HepG2 (cell line): Measurements from ENCODE around the gene NDUFAF5. TPM values are rescaled to one million over a fixed set of nuclear protein-coding genes. Genes with fewer than 3 reads are reported as not detected.

Experiments used
- AKAP8 ChIP-seq: sonication (generic); formaldehyde crosslinking; IDR thresholded peaks from 2 replicates; pipeline ENCODE4 v1.5.1; 2020; ENCODE audit warnings: mild to moderate bottlenecking, missing genetic modification reagents
- DNMT3B ChIP-seq: conservative IDR thresholded peaks from 2 replicates; pipeline ENCODE4 v1.6.1; 2016; ENCODE audit warnings: missing biosample characterization, control low read depth
- ELF3 ChIP-seq: IDR thresholded peaks from 2 replicates; pipeline ENCODE4 v1.6.1; 2016; ENCODE audit warnings: missing genetic modification reagents, missing compliant biosample characterization
- GATAD2A ChIP-seq: IDR thresholded peaks from 2 replicates; pipeline ENCODE4 v1.6.1; 2016
- KDM5B ChIP-seq: sonication (generic); formaldehyde crosslinking; IDR thresholded peaks from 2 replicates; pipeline ENCODE4 v1.4.0; 2020; ENCODE audit warnings: missing genetic modification reagents, mild to moderate bottlenecking, borderline replicate concordance
- KDM6A ChIP-seq: IDR thresholded peaks from 2 replicates; pipeline ENCODE4 v1.6.1; 2016; ENCODE audit warnings: low read depth
- KLF6 ChIP-seq: IDR thresholded peaks from 2 replicates; pipeline ENCODE4 v1.8.0; 2016; ENCODE audit warnings: missing biosample characterization, missing genetic modification reagents
- PHF5A ChIP-seq: IDR thresholded peaks from one replicate; pipeline ENCODE4 v1.6.1; 2018; ENCODE audit warnings: low read depth, missing genetic modification reagents; ENCODE audit not compliant: unreplicated experiment
- RBM39 ChIP-seq: fragments of 200-400 bp; formaldehyde crosslinking; IDR thresholded peaks from one replicate; pipeline ENCODE4 v1.6.1; 2018; ENCODE audit warnings: antibody characterized with exemption, mild to moderate bottlenecking, low read depth, low read length; ENCODE audit not compliant: poor library complexity, severe bottlenecking
- RFX3 ChIP-seq: IDR thresholded peaks from 2 replicates; pipeline ENCODE4 v1.6.1; 2016; ENCODE audit warnings: missing biosample characterization, missing genetic modification reagents
- SKI ChIP-seq: fragments of 450-650 bp; IDR thresholded peaks from one replicate; pipeline ENCODE4 v1.6.1; 2018; ENCODE audit warnings: mild to moderate bottlenecking; ENCODE audit not compliant: partially characterized antibody
- TMF1 ChIP-seq: sonication (generic); formaldehyde crosslinking; IDR thresholded peaks from 2 replicates; pipeline ENCODE4 v1.8.1; 2022; ENCODE audit warnings: low read depth, missing genetic modification reagents
- ZFP36L1 ChIP-seq: sonication (generic); formaldehyde crosslinking; IDR thresholded peaks from 2 replicates; pipeline ENCODE4 v1.8.0; 2022; ENCODE audit warnings: mild to moderate bottlenecking, missing genetic modification reagents, moderate library complexity
- ZKSCAN5 ChIP-seq: sonication (generic); formaldehyde crosslinking; IDR thresholded peaks from 2 replicates; pipeline ENCODE4 v1.5.1; 2020; ENCODE audit warnings: mild to moderate bottlenecking, missing genetic modification reagents
- ZMYM3 ChIP-seq: sonication (generic); formaldehyde crosslinking; IDR thresholded peaks from 2 replicates; pipeline ENCODE4 v1.5.1; 2020; ENCODE audit warnings: mild to moderate bottlenecking, missing genetic modification reagents
- ZNF335 ChIP-seq: sonication (generic); formaldehyde crosslinking; IDR thresholded peaks from 2 replicates; pipeline ENCODE4 v1.4.0; 2020; ENCODE audit warnings: missing genetic modification reagents
- ZNF34 ChIP-seq: sonication (generic); formaldehyde crosslinking; IDR thresholded peaks from 2 replicates; pipeline ENCODE4 v1.4.0; 2020; ENCODE audit warnings: mild to moderate bottlenecking, missing genetic modification reagents, borderline replicate concordance
- ZNF460 ChIP-seq: sonication (generic); formaldehyde crosslinking; IDR thresholded peaks from 2 replicates; pipeline ENCODE4 v1.5.1; 2020; ENCODE audit warnings: missing genetic modification reagents, mild to moderate bottlenecking, borderline replicate concordance
- ZNF572 ChIP-seq: sonication (generic); formaldehyde crosslinking; IDR thresholded peaks from 2 replicates; pipeline ENCODE4 v1.5.1; 2020; ENCODE audit warnings: mild to moderate bottlenecking, missing genetic modification reagents
- ZNF766 ChIP-seq: sonication (generic); formaldehyde crosslinking; IDR thresholded peaks from 2 replicates; pipeline ENCODE4 v1.5.0; 2020; ENCODE audit warnings: missing genetic modification reagents, borderline replicate concordance
- ZNF788 ChIP-seq: sonication (generic); formaldehyde crosslinking; IDR thresholded peaks from 2 replicates; pipeline ENCODE4 v1.5.0; 2020; ENCODE audit warnings: mild to moderate bottlenecking, missing genetic modification reagents, borderline replicate concordance
- ZNF790 ChIP-seq: sonication (generic); formaldehyde crosslinking; IDR thresholded peaks from 2 replicates; pipeline ENCODE4 v1.8.0; 2022; ENCODE audit warnings: missing genetic modification reagents, mild to moderate bottlenecking, borderline replicate concordance
- polyA plus RNA-seq, 8 experiments: library from polyadenylated mRNA; depleted of rRNA in 3 of 8; stranded (reverse) in 7 of 8; unstranded in 1 of 8; fragments of >200 nt; fragmentation: Illumina TruSeq in 4 of 8; extraction: Trizol in 4 of 8; gene quantifications; 2 replicates each; pipeline versions ENCODE4 v1.2.1 to v1.2.3, GENCODE V29; 2011 to 2016; ENCODE audit warnings: low read depth in 4 of 8, missing spikeins in 1 of 8, mixed read lengths in 1 of 8; ENCODE audit not compliant: insufficient read depth in 1 of 8
- total RNA-seq, 5 experiments: library from RNA; depleted of rRNA; stranded (reverse); fragments of >200 nt; fragmentation: Illumina TruSeq; extraction: Trizol; gene quantifications; 2 replicates each; pipeline ENCODE4 v1.2.3, GENCODE V29; 2016; ENCODE audit warnings: low read depth in 1 of 5
- TF ChIP-seq, protein P1 (sequence below): sonication (generic); formaldehyde crosslinking; IDR thresholded peaks from 2 replicates; pipeline ENCODE4 v1.5.0; 2020; ENCODE audit warnings: mild to moderate bottlenecking, missing genetic modification reagents
- TF ChIP-seq, protein P2 (sequence below): sonication (generic); formaldehyde crosslinking; IDR thresholded peaks from 2 replicates; pipeline ENCODE4 v1.4.0; 2020; ENCODE audit warnings: missing genetic modification reagents, borderline replicate concordance
- TF ChIP-seq, protein P3 (sequence below): sonication (generic); formaldehyde crosslinking; conservative IDR thresholded peaks from 2 replicates; pipeline ENCODE4 v1.4.0; 2020; ENCODE audit warnings: missing genetic modification reagents

NDUFAF5 gene
- total and polyA plus RNA-seq, 2 of the 13 experiments (the other 11 are each of a cell fraction or from before 2014, with no cell fraction given): 23.1 to 66.7 TPM

DNA sequence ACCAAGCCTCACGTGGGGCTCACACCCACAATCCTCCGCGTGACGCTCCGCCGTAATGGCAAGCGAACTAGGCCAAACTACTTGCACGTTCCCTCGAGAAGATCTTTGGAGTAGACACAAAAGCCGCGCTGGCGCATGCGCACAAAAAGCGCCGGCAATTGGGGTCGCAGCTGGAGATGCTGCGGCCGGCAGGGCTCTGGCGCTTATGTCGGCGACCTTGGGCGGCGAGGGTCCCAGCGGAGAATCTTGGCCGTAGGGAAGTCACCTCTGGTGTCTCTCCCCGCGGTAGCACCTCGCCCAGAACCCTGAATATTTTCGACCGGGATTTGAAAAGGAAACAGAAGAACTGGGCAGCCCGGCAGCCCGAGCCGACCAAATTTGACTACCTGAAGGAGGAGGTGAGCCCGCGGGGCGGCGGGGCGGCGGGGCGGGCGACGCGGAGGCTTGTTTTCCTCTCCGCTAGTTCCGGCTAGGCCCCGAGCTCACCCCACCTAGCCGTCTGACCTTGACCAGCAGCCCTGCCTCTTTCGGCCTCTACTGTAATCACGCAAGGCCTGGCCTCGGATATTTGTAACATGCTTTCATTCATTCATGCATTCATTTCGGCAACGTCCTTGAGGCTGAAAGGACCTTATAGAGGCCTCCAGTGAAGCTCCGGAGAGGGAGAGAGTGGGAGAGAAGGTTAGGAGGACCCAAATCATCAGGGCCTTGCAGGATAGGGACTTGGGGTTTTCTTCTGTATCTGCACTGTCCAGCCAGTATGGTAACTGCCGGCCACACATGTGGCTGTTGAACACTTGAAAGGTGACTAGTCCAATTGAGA, at the start of gene NDUFAF5, which contains the start of gene ESF1 (continued):
- TF ChIP-seq TMF1 (CRISPR knock-in tag) (peak; percentile 44; the same call in 1 of the 2 replicates), KDM5B (CRISPR knock-in tag) (peak; percentile 95), DNMT3B (CRISPR knock-in tag) (peak; percentile 95), SKI (peak; percentile 70), ZNF460 (CRISPR knock-in tag) (no peak), KLF6 (CRISPR knock-in tag) (peak; percentile 99), ZNF335 (CRISPR knock-in tag) (peak; percentile 90), ZFP36L1 (peak; percentile 87), RBM39 (peak; percentile 98), GATAD2A (CRISPR knock-in tag) (peak; percentile 87), KDM6A (CRISPR knock-in tag) (no peak; the same call in 1 of the 2 replicates), ZNF790 (no peak), ZNF788 (CRISPR knock-in tag) (peak; percentile 100), ZKSCAN5 (CRISPR knock-in tag) (peak; percentile 85), ZNF34 (CRISPR knock-in tag) (no peak; the same call in none of the 2 replicates), ZMYM3 (CRISPR knock-in tag) (peak; percentile 49; the same call in 1 of the 2 replicates), RFX3 (CRISPR knock-in tag) (no peak; the same call in 1 of the 2 replicates), PHF5A (CRISPR knock-in tag) (peak; percentile 99), AKAP8 (CRISPR knock-in tag) (peak; percentile 80), ELF3 (CRISPR knock-in tag) (peak; percentile 92), ZNF572 (CRISPR knock-in tag) (peak; percentile 91; the same call in 1 of the 2 replicates), ZNF766 (peak; percentile 98)
- TF ChIP-seq, protein P1, sequence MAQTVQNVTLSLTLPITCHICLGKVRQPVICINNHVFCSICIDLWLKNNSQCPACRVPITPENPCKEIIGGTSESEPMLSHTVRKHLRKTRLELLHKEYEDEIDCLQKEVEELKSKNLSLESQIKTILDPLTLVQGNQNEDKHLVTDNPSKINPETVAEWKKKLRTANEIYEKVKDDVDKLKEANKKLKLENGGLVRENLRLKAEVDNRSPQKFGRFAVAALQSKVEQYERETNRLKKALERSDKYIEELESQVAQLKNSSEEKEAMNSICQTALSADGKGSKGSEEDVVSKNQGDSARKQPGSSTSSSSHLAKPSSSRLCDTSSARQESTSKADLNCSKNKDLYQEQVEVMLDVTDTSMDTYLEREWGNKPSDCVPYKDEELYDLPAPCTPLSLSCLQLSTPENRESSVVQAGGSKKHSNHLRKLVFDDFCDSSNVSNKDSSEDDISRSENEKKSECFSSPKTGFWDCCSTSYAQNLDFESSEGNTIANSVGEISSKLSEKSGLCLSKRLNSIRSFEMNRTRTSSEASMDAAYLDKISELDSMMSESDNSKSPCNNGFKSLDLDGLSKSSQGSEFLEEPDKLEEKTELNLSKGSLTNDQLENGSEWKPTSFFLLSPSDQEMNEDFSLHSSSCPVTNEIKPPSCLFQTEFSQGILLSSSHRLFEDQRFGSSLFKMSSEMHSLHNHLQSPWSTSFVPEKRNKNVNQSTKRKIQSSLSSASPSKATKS: no peak
- TF ChIP-seq, protein P2, sequence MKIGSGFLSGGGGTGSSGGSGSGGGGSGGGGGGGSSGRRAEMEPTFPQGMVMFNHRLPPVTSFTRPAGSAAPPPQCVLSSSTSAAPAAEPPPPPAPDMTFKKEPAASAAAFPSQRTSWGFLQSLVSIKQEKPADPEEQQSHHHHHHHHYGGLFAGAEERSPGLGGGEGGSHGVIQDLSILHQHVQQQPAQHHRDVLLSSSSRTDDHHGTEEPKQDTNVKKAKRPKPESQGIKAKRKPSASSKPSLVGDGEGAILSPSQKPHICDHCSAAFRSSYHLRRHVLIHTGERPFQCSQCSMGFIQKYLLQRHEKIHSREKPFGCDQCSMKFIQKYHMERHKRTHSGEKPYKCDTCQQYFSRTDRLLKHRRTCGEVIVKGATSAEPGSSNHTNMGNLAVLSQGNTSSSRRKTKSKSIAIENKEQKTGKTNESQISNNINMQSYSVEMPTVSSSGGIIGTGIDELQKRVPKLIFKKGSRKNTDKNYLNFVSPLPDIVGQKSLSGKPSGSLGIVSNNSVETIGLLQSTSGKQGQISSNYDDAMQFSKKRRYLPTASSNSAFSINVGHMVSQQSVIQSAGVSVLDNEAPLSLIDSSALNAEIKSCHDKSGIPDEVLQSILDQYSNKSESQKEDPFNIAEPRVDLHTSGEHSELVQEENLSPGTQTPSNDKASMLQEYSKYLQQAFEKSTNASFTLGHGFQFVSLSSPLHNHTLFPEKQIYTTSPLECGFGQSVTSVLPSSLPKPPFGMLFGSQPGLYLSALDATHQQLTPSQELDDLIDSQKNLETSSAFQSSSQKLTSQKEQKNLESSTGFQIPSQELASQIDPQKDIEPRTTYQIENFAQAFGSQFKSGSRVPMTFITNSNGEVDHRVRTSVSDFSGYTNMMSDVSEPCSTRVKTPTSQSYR (CRISPR knock-in tag): peak; percentile 82; the same call in 1 of the 2 replicates
- TF ChIP-seq, protein P3, sequence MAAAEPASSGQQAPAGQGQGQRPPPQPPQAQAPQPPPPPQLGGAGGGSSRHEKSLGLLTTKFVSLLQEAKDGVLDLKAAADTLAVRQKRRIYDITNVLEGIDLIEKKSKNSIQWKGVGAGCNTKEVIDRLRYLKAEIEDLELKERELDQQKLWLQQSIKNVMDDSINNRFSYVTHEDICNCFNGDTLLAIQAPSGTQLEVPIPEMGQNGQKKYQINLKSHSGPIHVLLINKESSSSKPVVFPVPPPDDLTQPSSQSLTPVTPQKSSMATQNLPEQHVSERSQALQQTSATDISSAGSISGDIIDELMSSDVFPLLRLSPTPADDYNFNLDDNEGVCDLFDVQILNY (CRISPR knock-in tag): peak; percentile 23; the same call in 1 of the 2 replicates
